Lower lobe of right lung (tissue), 2 donors: ENCODE results near the gene CIB1. TPM values are rescaled to one million over a fixed set of nuclear protein-coding genes. Genes with fewer than 3 reads are reported as not detected.

Source experiments
- ATAC-seq, 2 donors: fragments of 200-7000 bp; cut with Tn5 transposase; one replicate each; pipeline ENCODE4 v1.9.1; 2020 to 2022; ENCODE audit warnings: mild to moderate bottlenecking in 2 of 2, moderate library complexity in 2 of 2
- DNase-seq: peaks from one replicate; pipeline ENCODE4 v3.0.0-alpha.2; 2020
- H3K27ac ChIP-seq: fragments of 200-600 bp; one replicate; pipeline ENCODE4 v1.8.0; 2022
- H3K27me3 ChIP-seq: fragments of 200-600 bp; one replicate; pipeline ENCODE4 v1.8.0; 2022; ENCODE audit warnings: low read depth
- H3K36me3 ChIP-seq: fragments of 200-600 bp; one replicate; pipeline ENCODE4 v1.8.0; 2022; ENCODE audit warnings: mild to moderate bottlenecking
- H3K4me1 ChIP-seq: fragments of 200-600 bp; one replicate; pipeline ENCODE4 v1.8.0; 2022
- H3K4me3 ChIP-seq: fragments of 200-600 bp; one replicate; pipeline ENCODE4 v1.8.0; 2022; ENCODE audit warnings: mild to moderate bottlenecking
- H3K9me3 ChIP-seq: fragments of 200-600 bp; one replicate; pipeline ENCODE4 v1.8.0; 2022
- CTCF ChIP-seq: fragments of 200-600 bp; IDR thresholded peaks from one replicate; pipeline ENCODE4 v1.8.0; 2022; ENCODE audit warnings: antibody characterized with exemption, mild to moderate bottlenecking
- intact Hi-C: fragments of 100-400 bp; cut with DNase I; formaldehyde crosslinking; loops from one replicate; pipeline ENCODE4 v1.11.0; 2022
- total RNA-seq: library from RNA; stranded (reverse); fragmentation: NEBNext Ultra II Directional; extraction: Animal tissue kit (Norgen Biotek cat#: 25700); gene quantifications from one replicate; pipeline ENCODE4 v1.2.1, GENCODE V29; 2021
- donor health status: DM: no; HTN: yes; CAD: no; lungs with severe emphysema.

The CIB1 gene
- total RNA-seq, 1 donor from 2014 or later, result 80.8 TPM

- no peak for TF ChIP-seq CTCF
- H3K4me1 ChIP-seq, result peaks cover 49% of the 10 kb centered on the region
- H3K36me3 ChIP-seq, result peaks cover 60% of the 10 kb centered on the region
- DNase-seq, result no peak
- no peaks in the 10 kb centered on the region for H3K9me3 ChIP-seq
- no peak overlapping the region for H3K27ac ChIP-seq
- H3K27me3 ChIP-seq, result no peaks in the 10 kb centered on the region
- ATAC-seq, result no peak
- peak overlapping the region; percentile 7 for H3K4me3 ChIP-seq
- intact Hi-C loops, result no loop called here
Measured at GRCh38 chr15:90268415-90268814, 34.7 kb upstream of the CIB1 start.

- Histone ChIP-seq H3K9me3 (no peaks in the 10 kb centered on the region), H3K27ac (peak overlapping the region; percentile 98), H3K4me1 (peaks cover 49% of the 10 kb centered on the region), H3K4me3 (peak overlapping the region; percentile 86), H3K36me3 (peaks cover 41% of the 10 kb centered on the region), H3K27me3 (no peaks in the 10 kb centered on the region)
- DNase-seq (no peak), ATAC-seq (no peak)
- intact Hi-C loops, result no loop called here
- TF ChIP-seq CTCF, result no peak
Measured at GRCh38 chr15:90266485-90266884, 32.7 kb upstream of the CIB1 start.

GRCh38 chr15:90266061-90266431 is 32.3 kb upstream of the CIB1 start:
- DNase-seq (no peak), ATAC-seq (peak; percentile 43 to 58)
- Histone ChIP-seq H3K4me1 (peaks cover 49% of the 10 kb centered on the region), H3K4me3 (peak overlapping the region; percentile 86), H3K36me3 (peaks cover 37% of the 10 kb centered on the region), H3K9me3 (no peaks in the 10 kb centered on the region), H3K27ac (peak overlapping the region; percentile 98), H3K27me3 (no peaks in the 10 kb centered on the region)
- intact Hi-C loops, result no loop called here
- no peak for TF ChIP-seq CTCF

- H3K9me3 ChIP-seq, result no peaks in the 10 kb centered on the region
- peak; percentile 96 for DNase-seq
- H3K27me3 ChIP-seq, result no peaks in the 10 kb centered on the region
- peak; percentile 95 to 98 for ATAC-seq
- intact Hi-C loops, result no loop called here
- peak within 1 kb of the TSS; percentile 98 for H3K27ac ChIP-seq
- H3K4me3 ChIP-seq, result peak within 1 kb of the TSS; percentile 86
- TF ChIP-seq CTCF, result no peak
- H3K36me3 ChIP-seq, result peaks cover 31% of the 10 kb centered on the region
- H3K4me1 ChIP-seq, result peaks cover 49% of the 10 kb centered on the region
Measured at GRCh38 chr15:90265271-90266060, 31.7 kb upstream of the CIB1 start, which contains the start of gene NGRN. Gene NGRN (plus strand): TSS chr15:90265672. CDS start chr15:90265713, 41 bp downstream.

- Histone ChIP-seq H3K36me3 (peaks cover 23% of the 10 kb centered on the region), H3K4me3 (peak overlapping the region; percentile 86), H3K4me1 (peaks cover 42% of the 10 kb centered on the region), H3K9me3 (no peaks in the 10 kb centered on the region), H3K27me3 (no peaks in the 10 kb centered on the region), H3K27ac (peak overlapping the region; percentile 98)
- intact Hi-C loops, result no loop called here
- DNase-seq (no peak), ATAC-seq (peak; percentile 15 to 27)
- no peak for TF ChIP-seq CTCF
Measured at GRCh38 chr15:90264671-90265070, 30.9 kb upstream of the CIB1 start.
